Measurements from ENCODE around the gene SGSM1. TPM values are rescaled to one million over a fixed set of nuclear protein-coding genes. Genes with fewer than 3 reads are reported as not detected.

The SGSM1 gene
- total and polyA plus RNA-seq, 4 donors: 0.57 to 4.5 (median 2.7) TPM

DNA sequence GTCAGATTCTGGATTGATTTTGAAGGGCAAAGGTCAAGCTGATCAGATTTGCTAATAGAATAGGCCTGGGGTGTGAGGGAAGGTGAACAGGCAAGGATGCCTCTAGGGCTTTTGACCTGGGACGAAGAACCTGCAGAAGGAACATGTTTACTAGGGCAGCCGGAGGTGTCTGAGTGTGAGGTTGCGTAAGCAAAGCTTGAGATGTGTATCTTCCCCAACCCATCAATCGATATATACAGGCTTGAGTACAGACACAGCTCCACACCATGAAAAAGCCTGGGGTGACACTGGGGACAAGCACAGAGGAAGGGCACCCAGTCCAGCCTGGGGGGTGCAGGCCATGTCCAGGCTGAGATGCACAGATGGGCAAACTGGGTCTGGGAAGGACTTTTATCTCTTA is 139.4 kb downstream of the SGSM1 start:
- peaks cover 0 to 7% (median 0%) of the 10 kb centered on the region in 3 donors for H3K27me3 ChIP-seq (ENCODE audit: control insufficient read depth in 3 of 3, insufficient read depth in 3 of 3, low read length in 2 of 3)
- H3K9me3 ChIP-seq (ENCODE audit: control insufficient read depth in 4 of 4, insufficient read depth in 3 of 4, low read length in 3 of 4): no peaks in the 10 kb centered on the region
- no peak overlapping the region for H3K27ac ChIP-seq (ENCODE audit: low read depth in 1 of 2, low read length in 1 of 2)
- WGBS, 2 donors: 79 to 92% methylated on average over 4 of the region's 4 CpGs
- H3K4me1 ChIP-seq (ENCODE audit: control insufficient read depth in 5 of 5, insufficient read depth in 5 of 5, low read length in 5 of 5): peaks cover 0 to 3% (median 0%) of the 10 kb centered on the region in 5 donors
- no peak overlapping the region for H3K9ac ChIP-seq (ENCODE audit: insufficient read depth in 1 of 2, low read length in 2 of 2)
- no peak for DNase-seq
- no peaks in the 10 kb centered on the region for H3K36me3 ChIP-seq (ENCODE audit: control insufficient read depth in 4 of 4, insufficient read depth in 4 of 4, low read length in 4 of 4)
- H3K4me3 ChIP-seq: no peak overlapping the region
- TF ChIP-seq, protein P1, sequence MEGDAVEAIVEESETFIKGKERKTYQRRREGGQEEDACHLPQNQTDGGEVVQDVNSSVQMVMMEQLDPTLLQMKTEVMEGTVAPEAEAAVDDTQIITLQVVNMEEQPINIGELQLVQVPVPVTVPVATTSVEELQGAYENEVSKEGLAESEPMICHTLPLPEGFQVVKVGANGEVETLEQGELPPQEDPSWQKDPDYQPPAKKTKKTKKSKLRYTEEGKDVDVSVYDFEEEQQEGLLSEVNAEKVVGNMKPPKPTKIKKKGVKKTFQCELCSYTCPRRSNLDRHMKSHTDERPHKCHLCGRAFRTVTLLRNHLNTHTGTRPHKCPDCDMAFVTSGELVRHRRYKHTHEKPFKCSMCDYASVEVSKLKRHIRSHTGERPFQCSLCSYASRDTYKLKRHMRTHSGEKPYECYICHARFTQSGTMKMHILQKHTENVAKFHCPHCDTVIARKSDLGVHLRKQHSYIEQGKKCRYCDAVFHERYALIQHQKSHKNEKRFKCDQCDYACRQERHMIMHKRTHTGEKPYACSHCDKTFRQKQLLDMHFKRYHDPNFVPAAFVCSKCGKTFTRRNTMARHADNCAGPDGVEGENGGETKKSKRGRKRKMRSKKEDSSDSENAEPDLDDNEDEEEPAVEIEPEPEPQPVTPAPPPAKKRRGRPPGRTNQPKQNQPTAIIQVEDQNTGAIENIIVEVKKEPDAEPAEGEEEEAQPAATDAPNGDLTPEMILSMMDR (IDR thresholded peaks at IDR 0.05; ENCODE audit: control extremely low read depth, extremely low read depth): no peak
- no peak for ATAC-seq (ENCODE audit: insufficient read depth, low FRiP score)

DNA sequence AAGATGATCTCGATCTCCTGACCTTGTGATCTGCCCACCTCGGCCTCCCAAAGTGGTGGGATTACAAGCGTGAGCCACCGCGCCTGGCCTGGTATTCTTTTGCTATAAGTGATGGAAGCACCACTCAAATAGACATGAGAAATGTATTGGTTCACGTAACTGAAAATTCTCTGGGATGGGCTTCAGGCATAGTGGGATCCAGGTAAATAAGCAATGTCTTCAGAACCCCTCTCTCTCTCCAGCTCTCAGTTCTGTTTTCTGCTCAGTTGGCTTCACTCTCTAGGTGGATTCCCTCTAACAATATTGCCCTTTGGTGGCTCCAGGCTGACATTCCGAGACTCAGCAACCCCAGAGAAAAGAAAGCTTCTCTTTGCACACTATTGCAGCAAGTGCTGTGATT is 141.4 kb downstream of the SGSM1 start:
- H3K27ac ChIP-seq (ENCODE audit: low read depth in 1 of 2, low read length in 1 of 2): no peak overlapping the region
- TF ChIP-seq, protein P1 (IDR thresholded peaks at IDR 0.05; ENCODE audit: control extremely low read depth, extremely low read depth): no peak

DNA sequence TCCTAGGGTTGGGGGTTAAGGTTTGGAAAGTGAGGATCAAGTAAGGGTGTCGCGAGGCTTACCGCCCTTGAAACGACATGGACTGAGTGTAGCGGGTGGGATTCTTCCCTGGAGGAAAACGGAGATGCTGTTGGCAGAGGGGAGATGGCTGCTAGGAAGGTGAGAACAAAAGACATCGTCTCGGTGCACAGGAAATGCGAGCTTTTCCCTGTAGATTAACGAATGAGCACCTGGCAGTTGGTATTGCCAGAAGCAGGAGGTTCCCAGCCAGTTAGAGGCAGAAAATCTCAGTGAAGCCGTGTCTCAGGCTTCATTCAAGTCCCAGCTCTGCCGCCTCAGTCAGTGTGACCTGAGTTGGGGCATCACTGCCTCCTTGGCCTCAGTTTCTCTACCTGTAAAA is 141.9 kb downstream of the SGSM1 start:
- DNase-seq (no peak), ATAC-seq (ENCODE audit: insufficient read depth, low FRiP score) (no peak)
- Histone ChIP-seq H3K4me1 (ENCODE audit: control insufficient read depth in 5 of 5, insufficient read depth in 5 of 5, low read length in 5 of 5) (peaks cover 0 to 6% (median 0%) of the 10 kb centered on the region in 5 donors), H3K4me3 (no peak overlapping the region), H3K9ac (ENCODE audit: insufficient read depth in 1 of 2, low read length in 2 of 2) (no peak overlapping the region), H3K9me3 (ENCODE audit: control insufficient read depth in 4 of 4, insufficient read depth in 3 of 4, low read length in 3 of 4) (no peaks in the 10 kb centered on the region), H3K27me3 (ENCODE audit: control insufficient read depth in 3 of 3, insufficient read depth in 3 of 3, low read length in 2 of 3) (peaks cover 0 to 17% (median under 1%) of the 10 kb centered on the region in 3 donors), H3K36me3 (ENCODE audit: control insufficient read depth in 4 of 4, insufficient read depth in 4 of 4, low read length in 4 of 4) (no peaks in the 10 kb centered on the region), H3K27ac (ENCODE audit: low read depth in 1 of 2, low read length in 1 of 2) (no peak overlapping the region)
- TF ChIP-seq, protein P1 (IDR thresholded peaks at IDR 0.05; ENCODE audit: control extremely low read depth, extremely low read depth): no peak
- WGBS, 2 donors: 68 to 69% methylated on average over 12 of the region's 12 CpGs

More for the DNA sequence above, 141.4 kb downstream of the SGSM1 start:
- no peak for DNase-seq
- no peaks in the 10 kb centered on the region for H3K9me3 ChIP-seq (ENCODE audit: control insufficient read depth in 4 of 4, insufficient read depth in 3 of 4, low read length in 3 of 4)
- H3K9ac ChIP-seq (ENCODE audit: insufficient read depth in 1 of 2, low read length in 2 of 2): no peak overlapping the region
- WGBS, 2 donors: 91 to 95% methylated on average over 7 of the region's 7 CpGs
- ATAC-seq (ENCODE audit: insufficient read depth, low FRiP score): no peak
- peaks cover 0 to 17% (median 0%) of the 10 kb centered on the region in 3 donors for H3K27me3 ChIP-seq (ENCODE audit: control insufficient read depth in 3 of 3, insufficient read depth in 3 of 3, low read length in 2 of 3)
- H3K4me1 ChIP-seq (ENCODE audit: control insufficient read depth in 5 of 5, insufficient read depth in 5 of 5, low read length in 5 of 5): peaks cover 0 to 6% (median 0%) of the 10 kb centered on the region in 5 donors
- no peaks in the 10 kb centered on the region for H3K36me3 ChIP-seq (ENCODE audit: control insufficient read depth in 4 of 4, insufficient read depth in 4 of 4, low read length in 4 of 4)
- H3K4me3 ChIP-seq: no peak overlapping the region

Measured in lung (tissue), 12 donors.